GM18505 (cell line): ENCODE data around the gene CKMT1A.
A peak's percentile ranks its signal among the peaks of the same experiment; 100 is the strongest.
"Not testable (repeated sequence)": the region's sequence is repeated elsewhere in the genome, so short reads cannot be mapped to it uniquely, and the experiment has no call there.

ENCODE experiments used
- ATAC-seq: cut with Tn5 transposase; IDR thresholded peaks from one replicate; pipeline ENCODE4 v1.9.1; 2021; ENCODE audit not compliant: unreplicated experiment
- POLR2A ChIP-seq: IDR thresholded peaks from 4 replicates; pipeline ENCODE4 v1.6.1; 2011; ENCODE audit warnings: borderline replicate concordance; ENCODE audit not compliant: insufficient read depth, insufficient read length; ENCODE audit errors: extremely low read depth

CKMT1A gene

GRCh38 chr15:43693148-43694022 is at the start of gene CKMT1A:
Gene CKMT1A (plus strand): TSS chr15:43693859. CDS start chr15:43694051, 192 bp downstream.
- ATAC-seq = not testable (repeated sequence)

- TF ChIP-seq POLR2A = no peak
- ATAC-seq = no peak
These were observed 44.8 kb upstream of the CKMT1A start, which contains the start of gene CATSPER2 for GRCh38 chr15:43648649-43649429. Gene CATSPER2 (minus strand): TSS chr15:43648844. CDS start chr15:43648061, 783 bp downstream.

GRCh38 chr15:43649430-43649926 is 44.2 kb upstream of the CKMT1A start:
- not testable (repeated sequence) for ATAC-seq

GRCh38 chr15:43659727-43660126 is 33.9 kb upstream of the CKMT1A start:
- not testable (repeated sequence) for ATAC-seq

- not testable (repeated sequence) for ATAC-seq
These were observed 31.4 kb upstream of the CKMT1A start for GRCh38 chr15:43662293-43662692.

GRCh38 chr15:43663333-43663732 is 30.3 kb upstream of the CKMT1A start:
- not testable (repeated sequence) for ATAC-seq

GRCh38 chr15:43666177-43666576 is 27.5 kb upstream of the CKMT1A start:
- ATAC-seq = not testable (repeated sequence)

GRCh38 chr15:43674175-43674574 is 19.5 kb upstream of the CKMT1A start:
- not testable (repeated sequence) for ATAC-seq

- ATAC-seq = peak; percentile 95
These were observed 3.9 kb upstream of the CKMT1A start for GRCh38 chr15:43689604-43690301.

- not testable (repeated sequence) for ATAC-seq
These were observed 980 bp upstream of the CKMT1A start for GRCh38 chr15:43692679-43693078.

GRCh38 chr15:43702174-43702573 is 8.5 kb downstream of the CKMT1A start:
- ATAC-seq = no peak
- no peak for TF ChIP-seq POLR2A

GRCh38 chr15:43702701-43703424 is 9.2 kb downstream of the CKMT1A start:
- no peak for ATAC-seq
- no peak for TF ChIP-seq POLR2A

GRCh38 chr15:43710431-43711131 is 16.9 kb downstream of the CKMT1A start:
- ATAC-seq = not testable (repeated sequence)

GRCh38 chr15:43723151-43723550 is 29.5 kb downstream of the CKMT1A start:
- ATAC-seq = no peak
- no peak for TF ChIP-seq POLR2A

GRCh38 chr15:43726306-43726705 is 32.6 kb downstream of the CKMT1A start:
- ATAC-seq = not testable (repeated sequence)

- ATAC-seq = not testable (repeated sequence)
These were observed 34.5 kb downstream of the CKMT1A start for GRCh38 chr15:43728053-43728725.
